ENCODE measurements around the gene ITGA3. TPM values are rescaled to one million over a fixed set of nuclear protein-coding genes. Genes with fewer than 3 reads are reported as not detected.
"Not testable (repeated sequence)": the region's sequence is repeated elsewhere in the genome, so short reads cannot be mapped to it uniquely, and the experiment has no call there.

The ITGA3 gene
- total RNA-seq, 2 donors from 2014 or later = 26.5 to 35.9 TPM

DNA sequence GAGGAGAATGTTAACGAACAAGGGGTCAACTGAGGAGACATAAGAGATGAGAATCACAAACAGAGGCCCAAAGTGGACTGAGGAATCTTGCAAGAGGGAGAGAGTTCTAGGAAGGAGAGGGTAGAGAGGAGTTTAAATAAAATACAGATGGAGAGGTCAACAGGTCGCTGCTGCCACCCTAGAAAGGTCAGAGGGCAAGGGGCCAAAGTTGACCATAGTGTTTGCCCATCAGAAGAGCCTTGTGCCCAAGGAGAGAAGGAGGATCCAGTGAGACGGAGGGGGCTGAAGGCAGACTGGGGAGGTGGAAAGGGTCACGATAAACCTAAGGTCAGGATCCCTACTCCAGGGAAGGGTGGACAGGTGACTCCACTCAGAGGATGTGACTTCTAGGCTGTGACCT lies 6.9 kb upstream of the ITGA3 start:
- DNase-seq (no peak), ATAC-seq (no peak)
- intact Hi-C loops (cut with DNase I) = no loop called here

DNA sequence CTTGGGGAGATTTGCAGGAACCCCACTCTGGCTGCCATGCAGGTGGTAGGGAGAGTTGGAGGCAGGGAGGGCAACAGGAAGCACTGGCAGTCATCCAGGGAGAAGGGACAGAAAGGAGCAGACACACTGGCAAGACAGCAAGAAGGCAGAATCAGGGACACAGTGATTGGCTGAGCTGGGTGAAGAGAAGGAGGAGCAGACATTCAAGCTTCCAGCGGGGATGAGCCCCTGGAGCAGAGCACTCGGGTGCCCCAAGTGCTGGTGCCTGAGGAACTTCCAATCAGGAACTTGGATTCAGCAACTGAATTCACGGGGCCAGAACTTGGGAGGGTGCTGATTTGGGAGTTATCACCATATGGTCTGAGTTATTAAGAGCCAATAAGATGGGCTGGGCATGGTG lies 6.3 kb upstream of the ITGA3 start:
- no peak for DNase-seq
- ATAC-seq = no peak
- intact Hi-C loops (cut with DNase I) = no loop called here

DNA sequence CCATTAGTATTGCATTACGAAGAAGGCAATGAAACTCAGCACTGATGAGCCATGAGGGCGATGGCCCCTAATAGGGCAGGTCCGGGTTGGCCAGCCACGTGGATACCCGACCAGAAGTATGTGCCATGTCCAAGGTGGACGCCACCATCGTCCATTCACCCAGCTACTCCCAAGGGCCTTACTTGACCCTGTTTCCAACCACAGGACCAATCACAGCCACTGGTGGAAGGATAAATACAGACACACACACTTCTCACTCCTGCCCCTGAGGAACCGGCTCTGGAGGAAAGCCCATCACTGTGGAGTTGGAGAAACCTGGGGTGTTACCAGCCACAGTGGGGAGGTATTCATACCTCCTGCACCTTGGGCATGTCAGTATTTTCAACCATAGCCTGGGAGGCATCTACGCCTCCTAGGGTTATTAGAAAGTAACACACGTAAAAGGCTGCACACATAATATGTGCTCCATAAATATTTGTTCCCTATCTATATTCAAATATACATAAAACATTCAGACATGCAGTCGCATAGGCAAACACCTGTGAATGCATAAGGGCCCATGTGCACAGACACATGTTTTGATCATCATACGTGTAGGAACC lies 5.4 kb upstream of the ITGA3 start:
- no peak for ATAC-seq
- DNase-seq = no peak
- intact Hi-C loops (cut with DNase I) = no loop called here

DNA sequence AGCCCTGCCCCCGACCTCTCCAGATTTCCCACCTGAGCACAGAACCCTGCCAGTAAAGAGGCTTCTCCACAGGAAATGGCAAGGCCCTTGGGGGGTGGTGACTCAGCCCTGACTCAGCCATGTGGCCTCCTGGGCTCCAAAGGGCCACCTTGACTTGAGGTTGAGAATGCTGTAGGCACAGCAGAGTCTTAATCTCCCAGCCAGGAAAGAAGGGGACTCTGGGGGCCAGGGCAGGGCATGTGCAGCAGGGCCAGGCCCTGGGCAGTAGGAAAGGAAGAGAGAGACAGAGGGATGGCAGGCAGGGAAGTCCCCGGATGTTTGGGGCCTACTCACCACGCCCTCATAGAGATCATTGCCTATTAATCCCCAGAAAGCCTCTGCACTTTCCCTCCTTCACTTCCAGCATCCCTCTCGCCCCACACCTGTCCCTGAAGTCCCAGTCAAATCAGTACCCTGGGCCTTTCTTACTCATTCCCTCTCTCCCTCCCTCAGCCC lies 4.8 kb upstream of the ITGA3 start:
- intact Hi-C loops (cut with DNase I) = no loop called here
- DNase-seq (no peak), ATAC-seq (no peak)

DNA sequence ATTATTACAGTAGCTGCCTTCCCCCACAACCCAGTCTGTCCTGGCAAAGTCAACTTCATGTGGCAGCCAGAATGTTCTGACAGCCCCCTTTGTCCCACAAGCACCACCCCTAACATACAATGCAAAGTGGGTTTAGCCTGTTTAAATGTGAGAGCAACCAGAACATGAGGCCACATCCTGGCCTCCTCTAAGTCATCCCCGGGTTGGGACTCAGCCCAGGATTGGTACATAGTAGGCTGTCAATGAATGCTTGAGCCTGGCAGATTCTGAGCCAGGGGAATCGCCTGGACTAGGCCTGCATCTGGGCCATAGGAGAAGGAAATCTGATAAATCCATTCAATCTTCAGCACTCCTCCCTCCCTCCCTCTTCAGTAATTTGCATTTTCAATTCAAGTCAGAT lies 4.3 kb upstream of the ITGA3 start:
- no peak for DNase-seq
- no peak for ATAC-seq
- intact Hi-C loops (cut with DNase I) = no loop called here

DNA sequence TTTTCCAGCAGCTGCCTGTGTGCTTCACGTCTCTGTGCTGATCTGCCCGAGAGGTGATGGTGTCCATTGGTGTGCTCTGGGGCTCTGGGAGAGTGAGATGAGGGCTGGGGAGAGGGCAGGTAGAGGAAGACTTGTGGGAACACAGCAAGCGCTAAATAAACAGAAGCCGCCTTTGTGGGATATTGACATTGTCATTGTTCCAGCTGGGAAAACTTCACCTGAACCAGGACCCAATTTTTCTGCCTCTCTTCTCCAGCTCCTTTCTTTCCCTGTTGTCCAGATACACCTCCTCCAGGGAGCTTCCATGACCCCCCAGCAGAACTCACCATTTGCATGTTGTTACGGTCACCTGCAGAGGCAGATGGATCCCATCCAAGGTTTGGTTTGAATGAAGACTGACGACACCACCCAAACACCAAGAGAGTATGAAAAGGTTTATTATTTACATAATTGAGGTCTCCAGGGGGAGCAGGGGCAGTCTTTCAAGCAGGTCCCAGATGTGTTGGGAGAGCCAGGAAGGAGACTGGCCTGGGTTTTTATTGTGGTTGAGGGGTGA lies 3.6 kb upstream of the ITGA3 start:
- intact Hi-C loops (cut with DNase I) = no loop called here
- DNase-seq = no peak
- ATAC-seq = no peak

DNA sequence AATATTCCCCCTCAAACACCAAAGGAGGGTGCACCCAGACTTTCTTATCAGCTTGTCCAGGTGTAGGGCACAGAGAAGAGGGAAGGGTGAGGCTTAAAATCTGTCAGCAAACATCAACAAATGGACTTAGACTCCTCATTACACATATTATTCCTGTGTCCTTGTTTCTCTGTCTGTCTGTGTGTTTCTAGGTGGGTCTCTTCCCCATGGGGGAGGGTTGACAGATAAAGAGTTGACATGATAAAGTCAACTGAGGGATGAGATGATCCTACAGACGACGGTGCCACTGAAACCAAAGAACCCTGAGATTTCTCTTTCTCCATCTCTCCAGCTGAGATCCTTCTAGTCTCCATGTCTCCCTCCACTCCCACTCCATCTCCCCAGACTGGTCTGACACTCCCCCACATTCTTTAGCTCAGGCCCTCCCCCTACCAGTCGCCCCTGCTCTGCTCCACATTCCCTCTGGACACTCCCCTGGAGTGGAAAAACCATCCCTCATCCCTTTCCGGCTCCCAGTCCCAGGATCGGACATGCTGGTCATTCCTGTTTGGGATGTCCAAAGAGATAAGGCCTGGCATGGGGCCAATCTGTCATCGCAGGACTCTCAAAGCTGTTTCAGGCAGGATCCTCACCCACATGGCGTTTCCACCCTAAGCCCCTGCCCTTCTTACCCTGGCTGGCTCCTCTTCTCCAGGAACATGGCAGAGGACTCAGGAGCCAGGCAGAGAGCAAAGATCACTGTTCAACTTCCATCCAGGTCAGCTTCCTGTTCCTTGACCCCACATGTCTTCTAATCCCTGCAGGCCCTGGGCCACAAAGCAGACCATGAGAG lies 2.9 kb upstream of the ITGA3 start:
- ATAC-seq (peak; percentile 6 to 7), DNase-seq (peak; percentile 77)
- intact Hi-C loops (cut with DNase I) = no loop called here

DNA sequence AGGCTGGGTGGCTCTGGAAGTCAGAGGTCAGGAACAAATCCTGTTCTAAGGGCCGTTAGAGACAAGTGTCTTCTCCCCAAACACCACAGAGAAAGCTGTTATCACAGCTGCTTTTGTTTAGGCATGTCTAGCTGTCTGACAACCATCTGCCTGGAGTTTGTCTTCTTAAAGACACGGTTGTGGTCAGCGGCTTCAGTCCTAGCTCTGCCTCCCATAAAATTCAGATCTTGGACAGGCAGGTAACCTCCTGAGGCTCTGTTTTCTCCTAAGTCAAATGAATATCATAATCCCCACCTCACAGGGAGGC lies 2.3 kb upstream of the ITGA3 start:
- DNase-seq (no peak), ATAC-seq (no peak)
- intact Hi-C loops (cut with DNase I) = no loop called here

DNA sequence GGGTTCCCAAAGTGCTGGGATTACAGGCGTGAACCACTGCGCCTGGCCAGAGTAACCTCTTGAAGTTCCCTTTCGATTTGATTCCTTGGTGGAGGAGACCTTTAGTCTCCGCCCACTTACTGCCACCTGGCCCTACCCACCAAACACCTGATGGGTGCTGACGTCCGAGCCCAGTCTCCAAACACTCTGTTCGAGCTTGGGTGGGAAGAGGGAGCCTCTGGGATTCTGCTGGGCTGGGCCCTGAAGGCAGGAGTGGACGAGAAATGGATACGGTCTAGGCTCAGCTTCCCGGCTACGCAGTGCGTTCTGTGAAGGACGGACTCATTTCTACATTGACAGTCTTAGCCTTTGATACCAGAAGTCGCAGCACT lies 870 bp upstream of the ITGA3 start:
- peak; percentile 9 to 10 for ATAC-seq
- DNase-seq = no peak
- intact Hi-C loops (cut with DNase I) = loop anchor here in 1 of 2 donors (5.0 kb wide), 1 partner anchor 37 kb away; no protein-coding TSS in a partner anchor

DNA sequence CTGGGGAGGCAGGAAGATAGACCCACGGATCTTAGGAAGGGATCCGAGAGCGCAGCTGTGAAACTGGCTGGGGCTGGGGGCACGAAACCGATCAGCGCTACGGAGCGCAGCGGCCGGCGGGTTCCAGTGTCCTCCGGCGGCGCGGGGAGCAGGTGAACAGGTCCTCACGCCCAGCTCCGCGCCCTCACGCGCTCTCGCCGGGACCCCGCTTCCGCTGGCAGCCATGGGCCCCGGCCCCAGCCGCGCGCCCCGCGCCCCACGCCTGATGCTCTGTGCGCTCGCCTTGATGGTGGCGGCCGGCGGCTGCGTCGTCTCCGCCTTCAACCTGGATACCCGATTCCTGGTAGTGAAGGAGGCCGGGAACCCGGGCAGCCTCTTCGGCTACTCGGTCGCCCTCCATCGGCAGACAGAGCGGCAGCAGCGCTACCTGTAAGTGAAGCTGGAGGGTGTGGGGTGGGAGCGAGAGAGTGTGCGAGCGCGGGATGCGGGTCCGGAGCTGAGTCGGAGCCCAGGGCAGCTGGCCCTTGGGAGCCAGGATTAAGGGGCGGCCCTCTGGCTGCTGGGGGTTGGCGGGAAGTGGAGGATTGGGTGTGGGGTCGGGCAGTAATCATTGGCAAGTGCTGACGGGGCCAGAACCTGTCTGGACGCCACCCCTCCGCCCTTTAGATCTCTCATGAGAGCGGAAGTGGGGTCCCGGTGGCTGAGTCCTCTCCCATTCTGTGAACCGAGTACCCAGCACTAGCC lies 479 bp downstream of the ITGA3 start:
- intact Hi-C loops (cut with DNase I) = loop anchor here in 1 of 2 donors (5.0 kb wide), 1 partner anchor 36 kb away; no protein-coding TSS in a partner anchor
- DNase-seq = peak; percentile 70
- ATAC-seq = peak; percentile 38 to 49

DNA sequence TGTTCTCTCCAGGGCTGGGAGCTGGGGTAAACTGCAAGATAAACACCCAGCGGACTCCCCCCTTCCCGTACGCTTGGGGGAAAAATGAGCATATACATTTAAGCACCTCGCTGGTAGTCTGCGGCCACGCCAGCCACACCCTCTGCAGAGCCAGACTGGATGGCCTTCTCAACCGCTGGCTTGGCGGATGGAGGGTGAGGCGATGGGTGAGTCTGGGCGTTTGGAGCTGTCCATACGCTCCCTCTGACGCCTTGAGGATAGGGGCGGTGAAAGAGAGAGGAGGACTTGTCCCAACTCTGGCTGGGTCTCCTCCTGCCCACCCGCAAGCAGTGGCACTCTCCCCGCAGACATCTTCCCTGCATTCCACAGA lies 1.0 kb downstream of the ITGA3 start:
- ATAC-seq (peak in 1 of 2 donors; percentile 10), DNase-seq (no peak)
- intact Hi-C loops (cut with DNase I) = loop anchor here in 1 of 2 donors (5.0 kb wide), 1 partner anchor 35 kb away; no protein-coding TSS in a partner anchor

DNA sequence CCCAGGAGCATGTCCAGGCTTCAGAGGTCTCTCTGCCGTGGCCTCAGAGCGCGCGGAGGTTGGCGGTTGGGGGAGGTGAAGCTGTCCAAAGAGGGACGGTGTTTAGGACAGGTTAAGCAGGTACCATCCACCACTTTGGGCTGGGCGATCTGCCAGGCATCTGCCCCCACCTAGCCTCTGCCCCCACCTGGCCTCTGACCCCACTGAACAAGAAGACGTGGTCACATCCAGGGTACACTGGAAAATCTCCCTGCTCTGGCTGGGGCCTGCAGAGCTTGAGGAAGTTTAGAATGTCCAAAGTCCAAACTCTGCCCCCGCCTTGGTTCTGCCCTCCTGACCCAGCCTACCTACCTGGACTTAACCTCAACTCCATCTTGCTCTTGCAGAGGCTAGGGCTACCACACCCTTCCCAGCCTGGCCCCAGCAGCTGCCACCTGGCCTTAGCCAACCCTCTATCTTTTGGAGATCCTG lies 1.6 kb downstream of the ITGA3 start:
- DNase-seq (no peak), ATAC-seq (no peak)
- intact Hi-C loops (cut with DNase I) = loop anchor here in 1 of 2 donors (5.0 kb wide), 1 partner anchor 35 kb away; no protein-coding TSS in a partner anchor

DNA sequence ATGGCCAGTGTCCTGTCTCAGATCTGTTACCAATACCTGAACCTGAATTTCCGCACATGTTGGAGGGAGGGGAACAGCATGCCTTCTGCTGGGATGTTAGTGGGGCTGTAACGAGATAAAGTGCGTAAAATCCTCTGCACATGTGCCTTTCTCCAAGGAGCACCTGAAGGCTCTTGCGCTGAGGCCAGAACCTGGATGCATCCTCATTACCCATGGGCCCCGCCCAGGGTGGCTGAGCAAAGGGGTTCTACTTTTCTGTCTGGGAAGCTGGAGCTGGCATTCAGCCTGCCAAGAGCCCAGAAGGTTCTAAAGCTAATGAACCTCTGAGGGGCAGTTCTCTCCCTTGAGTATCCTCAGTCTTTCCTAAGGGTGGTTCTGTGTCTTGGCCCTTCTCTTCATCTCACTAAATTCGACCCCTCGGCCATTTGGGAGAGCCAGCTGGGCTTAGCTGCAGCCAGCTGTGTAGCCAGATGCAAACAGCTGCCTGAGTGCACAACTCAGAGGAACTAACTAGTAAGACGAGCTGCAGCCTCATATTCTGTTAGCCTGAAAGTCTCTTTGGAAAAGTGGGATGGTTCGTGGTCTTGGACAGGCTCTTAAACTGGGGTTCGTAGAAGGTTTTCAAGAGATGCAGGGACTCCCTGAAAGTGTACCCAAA lies 2.5 kb downstream of the ITGA3 start:
- intact Hi-C loops (cut with DNase I) = loop anchor here in 1 of 2 donors (5.0 kb wide), 1 partner anchor 34 kb away; no protein-coding TSS in a partner anchor
- DNase-seq (no peak), ATAC-seq (no peak)

DNA sequence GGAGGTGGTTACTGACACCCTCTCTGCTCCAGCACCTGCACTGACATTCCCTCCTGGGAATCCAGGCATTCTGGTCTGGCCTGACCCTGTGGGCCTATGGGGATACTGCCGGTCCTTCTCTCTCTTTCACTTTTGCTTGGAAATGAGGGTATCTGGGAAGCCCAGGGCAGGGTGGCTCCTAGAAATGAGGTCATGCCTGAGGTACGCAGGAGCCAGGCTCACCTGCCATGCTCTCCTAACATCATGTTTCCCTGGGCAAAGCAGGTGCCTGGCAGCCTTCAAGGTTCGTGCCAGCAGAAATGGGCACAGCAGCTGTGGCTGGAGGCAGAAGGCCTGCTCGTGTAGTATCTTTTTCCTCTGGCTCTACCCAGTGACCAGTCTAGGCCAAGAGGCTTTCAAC lies 3.3 kb downstream of the ITGA3 start:
- no peak for ATAC-seq
- intact Hi-C loops (cut with DNase I) = loop anchor here in 1 of 2 donors (5.0 kb wide), 1 partner anchor 33 kb away; no protein-coding TSS in a partner anchor
- no peak for DNase-seq

DNA sequence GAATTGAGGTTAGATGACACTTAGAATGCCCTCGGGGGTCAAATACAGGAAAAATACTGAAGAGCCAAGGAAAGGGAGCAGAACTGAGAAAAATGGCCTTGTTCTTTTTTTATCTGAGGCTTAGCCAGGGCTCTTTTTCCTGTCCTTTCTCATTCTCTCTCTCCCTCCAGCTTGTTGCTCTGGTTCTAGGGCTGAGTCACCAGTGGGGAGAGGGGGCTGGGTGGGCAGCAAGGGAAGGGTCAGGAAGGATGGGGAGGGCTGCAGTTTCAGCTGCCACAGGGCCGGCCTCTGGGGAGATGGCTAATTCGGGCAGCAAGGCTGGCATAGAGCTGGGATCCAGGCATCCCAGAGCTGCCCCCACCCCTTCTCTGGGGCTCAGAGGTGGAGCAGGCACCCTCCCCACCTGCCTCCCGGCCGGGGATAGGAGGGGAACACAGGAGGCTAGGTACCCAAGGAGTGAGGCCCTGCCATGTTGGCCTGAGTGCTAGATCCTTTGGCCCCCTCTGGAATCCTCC lies 3.9 kb downstream of the ITGA3 start:
- intact Hi-C loops (cut with DNase I) = loop anchor here in 1 of 2 donors (5.0 kb wide), 1 partner anchor 32 kb away; no protein-coding TSS in a partner anchor
- DNase-seq (no peak), ATAC-seq (no peak)

DNA sequence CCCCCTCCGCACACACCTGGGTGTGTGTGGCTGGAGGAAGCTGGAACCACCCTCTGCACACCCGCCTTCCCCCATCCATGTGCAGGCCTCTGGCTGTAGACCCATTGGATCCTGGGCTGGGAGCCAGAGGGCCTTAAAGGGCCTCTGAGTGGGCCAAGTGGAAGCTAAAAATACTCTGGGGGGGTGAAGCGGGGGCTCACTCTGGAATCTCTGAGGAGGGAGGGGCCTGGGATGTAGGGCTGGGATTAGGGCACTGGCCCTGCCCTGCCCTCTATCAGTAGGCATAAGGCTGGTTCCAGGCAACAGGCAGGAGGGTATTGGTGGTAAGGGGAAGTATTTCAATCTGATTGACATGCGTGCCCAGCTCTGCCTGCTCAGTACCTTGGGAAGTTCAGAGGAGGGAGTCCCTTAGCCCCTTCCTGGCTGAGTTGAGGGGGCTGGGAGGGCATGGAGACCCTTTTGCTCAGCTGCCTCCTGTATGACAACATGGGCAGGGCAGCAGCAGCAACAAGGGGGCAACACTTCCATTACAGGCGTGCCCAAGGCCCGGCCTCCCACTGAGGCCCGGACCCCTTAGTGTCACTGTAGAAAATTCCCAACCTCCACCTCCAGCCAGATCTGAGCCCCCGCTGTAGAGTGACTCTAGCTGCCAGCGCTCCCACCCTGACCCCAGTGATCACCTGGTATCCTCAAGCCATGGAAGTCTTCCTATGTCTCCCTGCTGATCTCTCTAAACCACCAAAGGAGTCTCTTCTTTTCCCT lies 5.2 kb downstream of the ITGA3 start:
- DNase-seq = peak; percentile 88
- intact Hi-C loops (cut with DNase I) = no loop called here
- peak; percentile 48 to 70 for ATAC-seq

DNA sequence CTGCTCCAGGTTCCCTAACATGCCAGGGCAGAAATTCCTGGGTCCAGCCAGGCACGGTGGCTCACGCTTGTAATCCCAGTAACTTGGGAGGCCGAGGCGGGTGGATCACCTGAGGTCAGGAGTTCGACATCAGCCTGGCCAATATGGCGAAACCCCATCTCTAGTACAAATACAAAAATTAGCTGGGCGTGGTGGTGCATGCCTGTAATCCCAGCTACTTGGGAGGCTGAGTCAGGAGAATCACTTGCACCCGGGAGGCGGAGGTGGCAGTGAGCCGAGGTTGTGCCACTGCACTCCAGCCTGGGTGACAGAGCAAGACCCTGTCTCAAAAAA lies 5.8 kb downstream of the ITGA3 start:
- ATAC-seq; intact Hi-C loops (cut with DNase I); DNase-seq: not testable (repeated sequence)

All from left cardiac atrium (tissue), 4 donors.